Esophagus (tissue), 2 donors: ENCODE measurements around the gene PRDM12. TPM values are rescaled to one million over a fixed set of nuclear protein-coding genes. Genes with fewer than 3 reads are reported as not detected.

ENCODE experiments used
- H3K27ac ChIP-seq, 2 donors: one replicate each; pipeline ENCODE4 v1.5.1; 2013; ENCODE audit warnings: low read depth in 2 of 2, mild to moderate bottlenecking in 2 of 2, inconsistent platforms in 1 of 2, low read length in 1 of 2, moderate library complexity in 1 of 2
- H3K27me3 ChIP-seq, 2 donors: one replicate each; pipeline ENCODE4 v1.6.1; 2013; ENCODE audit warnings: low read length in 2 of 2, control low read depth in 1 of 2, mild to moderate bottlenecking in 1 of 2; ENCODE audit not compliant: insufficient read depth in 2 of 2, control insufficient read depth in 1 of 2
- H3K36me3 ChIP-seq, 2 donors: one replicate each; pipeline ENCODE4 v1.6.1; 2013; ENCODE audit warnings: low read length in 1 of 2; ENCODE audit not compliant: control insufficient read depth in 2 of 2, insufficient read depth in 2 of 2
- H3K4me1 ChIP-seq, 2 donors: one replicate each; pipeline ENCODE4 v1.6.1; 2013; ENCODE audit warnings: low read length in 1 of 2; ENCODE audit not compliant: control insufficient read depth in 2 of 2, insufficient read depth in 2 of 2
- H3K4me3 ChIP-seq, 2 donors: one replicate each; pipeline ENCODE4 v1.5.1; 2013; ENCODE audit warnings: low read length in 2 of 2, mild to moderate bottlenecking in 2 of 2, low read depth in 1 of 2, moderate library complexity in 1 of 2
- H3K9me3 ChIP-seq, 2 donors: one replicate each; pipeline ENCODE4 v1.6.1; 2013; ENCODE audit warnings: mild to moderate bottlenecking in 2 of 2, low read depth in 1 of 2, low read length in 1 of 2, moderate library complexity in 1 of 2; ENCODE audit not compliant: control insufficient read depth in 2 of 2, insufficient read depth in 1 of 2
- WGBS, 2 donors: extraction: QIAGEN DNeasy Blood & Tissue Kit; methylation state at CpG; one replicate each; pipeline ENCODE4 v1.1.7; 2013; 5-methylcytosine and 5-hydroxymethylcytosine counted together
- polyA plus RNA-seq, 2 donors: library from polyadenylated mRNA; stranded (reverse); fragments of 200-250 nt; gene quantifications; one replicate each; pipeline ENCODE4 v1.2.3, GENCODE V29; 2013
- donor health status: healthy with polysubstance abuse.
- donor health status: Bipolar disorder and iron deficiency.

The PRDM12 gene
- polyA plus RNA-seq, 2 donors: 0.04 TPM; not detected in 1

- no peaks in the 10 kb centered on the region for H3K27me3 ChIP-seq
- 92 to 94% methylated on average over 33 of the region's 33 CpGs for WGBS, 2 donors
- no peaks in the 10 kb centered on the region for H3K4me1 ChIP-seq
- H3K27ac ChIP-seq: no peak overlapping the region
- H3K9me3 ChIP-seq: no peaks in the 10 kb centered on the region
- H3K36me3 ChIP-seq: peaks cover 33 to 56% of the 10 kb centered on the region in 2 donors
- no peak overlapping the region for H3K4me3 ChIP-seq
Observed at GRCh38 chr9:130635721-130636647, 28.4 kb upstream of the PRDM12 start.

- H3K27me3 ChIP-seq: no peaks in the 10 kb centered on the region
- 81 to 88% methylated on average over 9 of the region's 9 CpGs for WGBS, 2 donors
- H3K27ac ChIP-seq: no peak overlapping the region
- H3K9me3 ChIP-seq: no peaks in the 10 kb centered on the region
- peaks cover 26 to 49% of the 10 kb centered on the region in 2 donors for H3K36me3 ChIP-seq
- H3K4me1 ChIP-seq: no peaks in the 10 kb centered on the region
- H3K4me3 ChIP-seq: no peak overlapping the region
Observed at GRCh38 chr9:130636648-130637020, 27.8 kb upstream of the PRDM12 start.

GRCh38 chr9:130638284-130639123 lies 25.9 kb upstream of the PRDM12 start:
- Histone ChIP-seq H3K27me3 (no peaks in the 10 kb centered on the region), H3K36me3 (peaks cover 17 to 36% of the 10 kb centered on the region in 2 donors), H3K9me3 (no peaks in the 10 kb centered on the region), H3K4me3 (no peak overlapping the region), H3K27ac (no peak overlapping the region), H3K4me1 (no peaks in the 10 kb centered on the region)
- 86 to 87% methylated on average over 37 of the region's 37 CpGs for WGBS, 2 donors

GRCh38 chr9:130639124-130639765 lies 25.1 kb upstream of the PRDM12 start:
- no peak overlapping the region for H3K4me3 ChIP-seq
- no peaks in the 10 kb centered on the region for H3K4me1 ChIP-seq
- no peak overlapping the region for H3K27ac ChIP-seq
- WGBS, 2 donors: 74 to 76% methylated on average over 20 of the region's 20 CpGs
- H3K36me3 ChIP-seq: peaks cover 10 to 28% of the 10 kb centered on the region in 2 donors
- no peaks in the 10 kb centered on the region for H3K27me3 ChIP-seq
- no peaks in the 10 kb centered on the region for H3K9me3 ChIP-seq

GRCh38 chr9:130639866-130640555 lies 24.4 kb upstream of the PRDM12 start:
- no peak overlapping the region for H3K27ac ChIP-seq
- WGBS, 2 donors: 95 to 96% methylated on average over 17 of the region's 17 CpGs
- no peaks in the 10 kb centered on the region for H3K27me3 ChIP-seq
- no peaks in the 10 kb centered on the region for H3K4me1 ChIP-seq
- H3K4me3 ChIP-seq: no peak overlapping the region
- no peaks in the 10 kb centered on the region for H3K9me3 ChIP-seq
- peaks cover 8 to 22% of the 10 kb centered on the region in 2 donors for H3K36me3 ChIP-seq

- H3K4me1 ChIP-seq: no peaks in the 10 kb centered on the region
- no peaks in the 10 kb centered on the region for H3K9me3 ChIP-seq
- peaks cover 5 to 18% of the 10 kb centered on the region in 2 donors for H3K36me3 ChIP-seq
- no peaks in the 10 kb centered on the region for H3K27me3 ChIP-seq
- 70 to 79% methylated on average over 7 of the region's 7 CpGs for WGBS, 2 donors
- H3K27ac ChIP-seq: no peak overlapping the region
- no peak overlapping the region for H3K4me3 ChIP-seq
Observed at GRCh38 chr9:130640681-130641080, 23.7 kb upstream of the PRDM12 start.

GRCh38 chr9:130642926-130643325 lies 21.5 kb upstream of the PRDM12 start:
- Histone ChIP-seq H3K27me3 (no peaks in the 10 kb centered on the region), H3K36me3 (peaks cover 0 to 8% of the 10 kb centered on the region in 2 donors), H3K4me3 (no peak overlapping the region), H3K4me1 (no peaks in the 10 kb centered on the region), H3K27ac (no peak overlapping the region), H3K9me3 (no peaks in the 10 kb centered on the region)
- WGBS, 2 donors: 69 to 72% methylated on average over 8 of the region's 8 CpGs

- Histone ChIP-seq H3K27ac (no peak overlapping the region), H3K36me3 (no peaks in the 10 kb centered on the region), H3K4me1 (no peaks in the 10 kb centered on the region), H3K9me3 (peaks cover 0 to 2% of the 10 kb centered on the region in 2 donors), H3K4me3 (no peak overlapping the region), H3K27me3 (peaks cover 0 to 7% of the 10 kb centered on the region in 2 donors)
- 79 to 80% methylated on average over 15 of the region's 15 CpGs for WGBS, 2 donors
Observed at GRCh38 chr9:130651221-130651620, 13.2 kb upstream of the PRDM12 start.

GRCh38 chr9:130651752-130652151 lies 12.6 kb upstream of the PRDM12 start:
- 94% methylated on average over 18 of the region's 18 CpGs for WGBS, 2 donors
- Histone ChIP-seq H3K27me3 (peaks cover 0 to 8% of the 10 kb centered on the region in 2 donors), H3K27ac (no peak overlapping the region), H3K4me3 (no peak overlapping the region), H3K4me1 (no peaks in the 10 kb centered on the region), H3K36me3 (no peaks in the 10 kb centered on the region), H3K9me3 (peaks cover 0 to 5% of the 10 kb centered on the region in 2 donors)
